Posterior vena cava (tissue), 2 donors: ENCODE measurements around the gene ARL16. TPM values are rescaled to one million over a fixed set of nuclear protein-coding genes. Genes with fewer than 3 reads are reported as not detected.
A peak's percentile ranks its signal among the peaks of the same experiment; 100 is the strongest.

ENCODE experiments used
- DNase-seq: peaks from one replicate; pipeline ENCODE4 v3.0.0-alpha.2; 2020; ENCODE audit warnings: low spot score
- intact Hi-C, 2 donors: fragments of 100-400 bp; cut with DNase I; formaldehyde crosslinking; loops; one replicate each; pipeline versions ENCODE4 v1.14.1 to v1.14.2; 2022 to 2023
- long read RNA-seq, 2 donors: library from polyadenylated mRNA; unstranded; transcript quantifications; one replicate each; pipeline ENCODE4 v2.0.0, GENCODE V29; 2020 to 2021
- total RNA-seq, 2 donors: library from RNA; stranded (reverse); fragmentation: NEBNext Ultra II Directional; extraction: Animal tissue kit (Norgen Biotek cat#: 25700); gene quantifications; one replicate each; pipeline ENCODE4 v1.2.1, GENCODE V29; 2021
- donor health status: DM: yes; HTN: yes; CAD: no.
- donor health status: DM: yes; HTN: yes; CAD: no.

Gene ARL16
- 10 to 100 TPM; 20.0 to 26.7 TPM for total RNA-seq
- long read RNA-seq, donor 1, transcript ARL16-201 (5 exons, 1,227 nt), result major isoform, 8 of 15 reads
- long read RNA-seq, donor 1, partial matches to known transcripts, result 1 of 15 reads
- long read RNA-seq, donor 1, other reads (novel, unspliced or antisense), result 3 of 15 reads
- long read RNA-seq, donor 2, transcript ARL16-204 (5 exons, 1,526 nt), result minor isoform, 11 of 74 reads
- long read RNA-seq, donor 2, transcript ARL16-201 (5 exons, 1,227 nt), result major isoform, 29 of 74 reads
- long read RNA-seq, donor 2, partial matches to known transcripts, result 8 of 74 reads
- long read RNA-seq, donor 2, other reads (novel, unspliced or antisense), result 23 of 74 reads

- DNase-seq, result peak; percentile 100
- intact Hi-C loops, result no loop called here
These were observed at the start of gene ARL16, which contains the start of gene HGS for GRCh38 chr17:81683584-81684441. TSS of gene ARL16 (minus strand) at chr17:81683797. CDS start at chr17:81683753, 44 bp downstream. TSS of gene HGS (plus strand) at chr17:81684011. CDS start at chr17:81684067, 56 bp downstream.

- intact Hi-C loops, result no loop called here
- DNase-seq, result no peak
These were observed 43.9 kb upstream of the ARL16 start for GRCh38 chr17:81727324-81728031.

- intact Hi-C loops, result no loop called here
- DNase-seq, result no peak
These were observed 42.4 kb upstream of the ARL16 start for GRCh38 chr17:81726004-81726403.

GRCh38 chr17:81725439-81725838 is 41.8 kb upstream of the ARL16 start:
- intact Hi-C loops, result no loop called here
- no peak for DNase-seq

- no peak for DNase-seq
- intact Hi-C loops, result no loop called here
These were observed 40.1 kb upstream of the ARL16 start for GRCh38 chr17:81723651-81724209.

GRCh38 chr17:81722184-81723120 is 38.9 kb upstream of the ARL16 start:
- intact Hi-C loops, result no loop called here
- DNase-seq, result no peak

- intact Hi-C loops, result no loop called here
- DNase-seq, result no peak
These were observed 36.9 kb upstream of the ARL16 start for GRCh38 chr17:81720267-81721071.

GRCh38 chr17:81719410-81720266 is 36.0 kb upstream of the ARL16 start:
- DNase-seq, result no peak
- intact Hi-C loops, result no loop called here

GRCh38 chr17:81717766-81718089 is 34.1 kb upstream of the ARL16 start:
- no peak for DNase-seq
- intact Hi-C loops, result no loop called here

- intact Hi-C loops, result no loop called here
- no peak for DNase-seq
These were observed 33.6 kb upstream of the ARL16 start for GRCh38 chr17:81717049-81717765.

GRCh38 chr17:81716674-81716996 is 33.0 kb upstream of the ARL16 start:
- DNase-seq, result no peak
- intact Hi-C loops, result no loop called here

- intact Hi-C loops, result no loop called here
These were observed 32.5 kb upstream of the ARL16 start for GRCh38 chr17:81715872-81716673.

GRCh38 chr17:81715107-81715871 is 31.7 kb upstream of the ARL16 start:
- no peak for DNase-seq
- intact Hi-C loops, result no loop called here

More at GRCh38 chr17:81715872-81716673, 32.5 kb upstream of the ARL16 start:
- DNase-seq, result no peak

GRCh38 chr17:81714412-81715106 is 31.0 kb upstream of the ARL16 start:
- no peak for DNase-seq
- intact Hi-C loops, result no loop called here
